Measurements from ENCODE around the gene MARF1.

MARF1 gene

DNA sequence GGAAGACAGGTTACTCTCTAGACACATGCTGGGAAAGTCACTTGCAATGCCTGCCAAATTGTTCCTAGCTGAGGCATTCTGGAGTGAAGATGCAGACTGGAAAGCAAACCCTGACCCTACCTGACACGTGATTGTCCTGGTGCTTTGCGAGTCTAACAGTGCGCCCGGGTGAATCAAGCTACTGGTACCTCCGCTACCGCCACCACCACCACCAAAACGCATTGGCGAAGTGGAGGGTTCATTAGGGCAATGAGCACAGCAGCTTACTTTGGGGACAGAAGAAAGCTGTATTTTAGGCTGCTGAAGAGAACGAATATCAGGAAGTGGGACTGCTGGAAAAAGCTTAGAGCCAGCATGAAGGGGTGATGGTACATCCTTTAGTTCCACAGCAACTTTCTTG lies 7.0 kb downstream of the MARF1 start:
- TF ChIP-seq ZNF274 (IDR thresholded peaks at IDR 0.05; ENCODE audit: low read depth, low read length) (no peak), YY1 (IDR thresholded peaks at IDR 0.05; ENCODE audit: insufficient read depth, insufficient read length) (no peak), SUZ12 (IDR thresholded peaks at IDR 0.05; ENCODE audit: extremely low read depth, insufficient read depth, insufficient read length) (no peak)
- no peak for DNase-seq (ENCODE audit: low read depth, low spot score)
- H3K4me1 ChIP-seq (ENCODE audit: insufficient read depth, insufficient read length) = no peaks in the 10 kb centered on the region
- no peaks in the 10 kb centered on the region for H3K27me3 ChIP-seq (ENCODE audit: insufficient read depth, insufficient read length)
- peaks cover 74% of the 10 kb centered on the region for H3K36me3 ChIP-seq (ENCODE audit: insufficient read depth, insufficient read length, low read length)
- no peaks in the 10 kb centered on the region for H3K9me3 ChIP-seq (ENCODE audit: insufficient read depth, low read length)
- no peak overlapping the region for H3K9ac ChIP-seq (ENCODE audit: insufficient read length, low read depth)
- H3K4me3 ChIP-seq (ENCODE audit: insufficient read length, low read depth) = no peak overlapping the region

DNA sequence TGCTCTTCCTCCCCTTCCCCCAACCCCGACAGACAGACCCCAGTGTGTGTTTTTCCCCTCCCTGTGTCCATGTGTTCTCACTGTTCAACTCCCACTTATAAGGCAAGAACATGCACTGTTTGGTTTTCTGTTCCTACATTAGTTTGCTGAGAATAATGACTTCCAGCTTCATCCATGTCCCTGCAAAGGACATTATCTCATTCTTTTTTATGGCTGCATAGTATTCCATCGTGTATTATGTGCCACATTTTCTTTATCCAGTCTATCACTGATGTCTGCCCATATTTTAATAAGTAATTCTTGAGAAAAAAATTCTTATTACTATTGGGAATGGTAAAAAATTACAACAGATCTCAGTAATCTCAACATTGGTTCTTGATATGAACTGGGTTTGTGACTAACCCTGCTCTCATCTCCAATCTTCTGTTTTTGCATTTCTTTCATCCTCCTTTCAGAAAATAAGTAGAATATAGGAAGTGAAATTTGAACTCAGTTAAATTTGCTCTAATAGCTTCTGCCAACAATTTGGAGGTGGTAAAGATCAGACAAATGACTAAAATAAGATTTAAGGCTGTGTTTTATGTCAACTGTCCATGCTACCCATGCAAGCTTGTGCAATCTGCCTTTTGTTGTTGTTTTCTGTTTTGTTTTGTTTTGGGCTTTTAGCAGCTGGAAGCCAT lies 11.1 kb downstream of the MARF1 start:
- Histone ChIP-seq H3K9ac (ENCODE audit: insufficient read length, low read depth) (no peak overlapping the region), H3K4me3 (ENCODE audit: insufficient read length, low read depth) (no peak overlapping the region), H3K4me1 (ENCODE audit: insufficient read depth, insufficient read length) (no peaks in the 10 kb centered on the region), H3K9me3 (ENCODE audit: insufficient read depth, low read length) (no peaks in the 10 kb centered on the region), H3K36me3 (ENCODE audit: insufficient read depth, insufficient read length, low read length) (peaks cover 61% of the 10 kb centered on the region), H3K27me3 (ENCODE audit: insufficient read depth, insufficient read length) (no peaks in the 10 kb centered on the region)
- DNase-seq (ENCODE audit: low read depth, low spot score) = no peak
- TF ChIP-seq ZNF274 (IDR thresholded peaks at IDR 0.05; ENCODE audit: low read depth, low read length) = no peak
- no peak for TF ChIP-seq YY1 (IDR thresholded peaks at IDR 0.05; ENCODE audit: insufficient read depth, insufficient read length)
- TF ChIP-seq SUZ12 (IDR thresholded peaks at IDR 0.05; ENCODE audit: extremely low read depth, insufficient read depth, insufficient read length) = no peak

DNA sequence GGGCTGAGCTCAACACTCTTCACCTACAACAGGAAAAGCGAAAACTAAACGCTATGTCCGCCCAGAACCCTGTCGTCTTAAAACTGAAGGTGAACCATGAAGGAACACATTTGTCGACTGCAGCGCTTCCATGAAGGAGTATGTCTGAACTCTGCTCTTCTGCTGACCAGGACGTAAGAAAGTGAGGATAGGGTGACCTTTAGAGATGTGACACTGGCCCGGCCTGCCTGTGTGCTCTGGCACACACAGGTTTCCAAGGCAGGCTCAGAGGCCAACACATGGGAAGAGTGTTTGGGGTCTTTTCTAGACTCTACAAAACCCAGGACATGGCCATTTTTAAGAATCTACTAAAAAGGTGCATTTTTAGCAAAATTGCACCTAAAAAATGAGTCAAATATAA lies 21.1 kb downstream of the MARF1 start:
- no peaks in the 10 kb centered on the region for H3K4me1 ChIP-seq (ENCODE audit: insufficient read depth, insufficient read length)
- H3K4me3 ChIP-seq (ENCODE audit: insufficient read length, low read depth) = no peak overlapping the region
- peaks cover 73% of the 10 kb centered on the region for H3K36me3 ChIP-seq (ENCODE audit: insufficient read depth, insufficient read length, low read length)
- no peak overlapping the region for H3K9ac ChIP-seq (ENCODE audit: insufficient read length, low read depth)
- DNase-seq (ENCODE audit: low read depth, low spot score) = no peak
- no peaks in the 10 kb centered on the region for H3K9me3 ChIP-seq (ENCODE audit: insufficient read depth, low read length)
- no peak for TF ChIP-seq YY1 (IDR thresholded peaks at IDR 0.05; ENCODE audit: insufficient read depth, insufficient read length)
- TF ChIP-seq SUZ12 (IDR thresholded peaks at IDR 0.05; ENCODE audit: extremely low read depth, insufficient read depth, insufficient read length) = no peak
- no peak for TF ChIP-seq ZNF274 (IDR thresholded peaks at IDR 0.05; ENCODE audit: low read depth, low read length)
- H3K27me3 ChIP-seq (ENCODE audit: insufficient read depth, insufficient read length) = no peaks in the 10 kb centered on the region

DNA sequence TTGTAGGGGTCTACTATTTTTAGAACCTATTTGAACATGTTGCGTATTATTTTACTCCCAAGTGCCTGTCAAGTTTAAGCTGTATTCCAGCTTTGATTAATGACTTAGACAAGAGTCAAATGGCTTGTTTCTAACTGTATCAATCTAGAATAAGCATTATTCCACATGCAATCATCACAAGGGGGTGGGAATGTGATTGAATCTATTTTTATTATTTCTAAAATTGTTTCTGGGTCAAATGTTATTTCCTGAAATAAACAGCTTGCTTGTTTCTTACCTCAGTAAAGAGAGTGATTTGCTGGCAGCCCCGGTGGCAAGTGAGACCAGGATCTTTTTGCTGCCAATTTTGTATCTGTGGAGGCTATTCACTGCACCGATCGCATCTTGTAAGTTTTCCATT lies 21.5 kb downstream of the MARF1 start:
- H3K9ac ChIP-seq (ENCODE audit: insufficient read length, low read depth) = no peak overlapping the region
- H3K4me3 ChIP-seq (ENCODE audit: insufficient read length, low read depth) = no peak overlapping the region
- H3K27me3 ChIP-seq (ENCODE audit: insufficient read depth, insufficient read length) = no peaks in the 10 kb centered on the region
- peaks cover 77% of the 10 kb centered on the region for H3K36me3 ChIP-seq (ENCODE audit: insufficient read depth, insufficient read length, low read length)
- H3K9me3 ChIP-seq (ENCODE audit: insufficient read depth, low read length) = no peaks in the 10 kb centered on the region
- no peak for TF ChIP-seq SUZ12 (IDR thresholded peaks at IDR 0.05; ENCODE audit: extremely low read depth, insufficient read depth, insufficient read length)
- TF ChIP-seq YY1 (IDR thresholded peaks at IDR 0.05; ENCODE audit: insufficient read depth, insufficient read length) = no peak
- TF ChIP-seq ZNF274 (IDR thresholded peaks at IDR 0.05; ENCODE audit: low read depth, low read length) = no peak
- no peak for DNase-seq (ENCODE audit: low read depth, low spot score)
- H3K4me1 ChIP-seq (ENCODE audit: insufficient read depth, insufficient read length) = no peaks in the 10 kb centered on the region

DNA sequence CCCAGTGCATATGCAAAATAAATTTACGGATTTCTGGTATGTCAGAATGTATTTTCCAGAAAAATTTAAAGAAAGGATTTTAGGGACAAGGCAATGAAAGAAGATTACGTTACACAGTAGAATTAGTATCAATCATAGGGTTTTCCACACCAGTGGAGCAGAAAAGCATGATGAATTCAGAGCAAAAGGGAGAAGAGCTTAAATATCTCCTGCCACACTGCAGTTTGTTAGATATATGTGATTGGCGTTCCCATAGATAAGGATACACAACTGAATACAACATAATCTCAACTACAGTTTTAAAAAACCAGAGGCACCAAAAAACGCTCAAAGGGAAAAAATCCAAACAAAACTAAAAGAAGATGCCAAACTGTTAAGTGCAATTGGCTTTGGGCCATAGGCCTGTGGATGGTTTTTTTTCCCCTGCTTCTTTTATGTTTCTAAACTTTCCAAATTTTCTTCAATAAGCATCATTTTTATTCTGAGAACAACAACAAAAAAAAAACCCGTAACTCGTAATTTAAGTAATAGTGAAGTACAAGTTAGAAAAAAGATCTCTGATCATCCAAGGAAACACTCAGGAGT lies 22.3 kb downstream of the MARF1 start:
- Histone ChIP-seq H3K4me1 (ENCODE audit: insufficient read depth, insufficient read length) (no peaks in the 10 kb centered on the region), H3K9me3 (ENCODE audit: insufficient read depth, low read length) (no peaks in the 10 kb centered on the region), H3K4me3 (ENCODE audit: insufficient read length, low read depth) (no peak overlapping the region), H3K27me3 (ENCODE audit: insufficient read depth, insufficient read length) (no peaks in the 10 kb centered on the region), H3K36me3 (ENCODE audit: insufficient read depth, insufficient read length, low read length) (peaks cover 85% of the 10 kb centered on the region), H3K9ac (ENCODE audit: insufficient read length, low read depth) (no peak overlapping the region)
- no peak for DNase-seq (ENCODE audit: low read depth, low spot score)
- TF ChIP-seq ZNF274 (IDR thresholded peaks at IDR 0.05; ENCODE audit: low read depth, low read length) (no peak), SUZ12 (IDR thresholded peaks at IDR 0.05; ENCODE audit: extremely low read depth, insufficient read depth, insufficient read length) (no peak), YY1 (IDR thresholded peaks at IDR 0.05; ENCODE audit: insufficient read depth, insufficient read length) (no peak)

DNA sequence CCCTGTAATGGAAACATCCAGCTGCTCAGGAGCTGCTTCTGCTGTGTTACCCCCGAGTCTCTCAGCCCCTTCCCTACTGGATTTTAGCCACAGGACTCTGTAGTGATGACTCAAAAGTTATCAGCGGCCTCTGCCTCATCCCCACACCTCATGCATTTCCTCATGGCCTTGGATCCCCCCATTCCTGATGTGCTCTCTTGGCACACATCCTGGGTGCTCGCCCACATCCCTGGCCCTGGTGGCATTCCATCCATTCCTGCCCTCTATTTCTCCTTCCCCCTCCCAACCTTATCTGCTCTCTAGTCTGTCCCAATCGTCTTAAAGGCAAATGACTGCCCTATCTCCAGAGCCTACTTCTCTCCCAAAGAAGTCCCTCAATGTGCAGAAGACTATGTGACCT lies 24.6 kb downstream of the MARF1 start:
- no peak for TF ChIP-seq ZNF274 (IDR thresholded peaks at IDR 0.05; ENCODE audit: low read depth, low read length)
- TF ChIP-seq YY1 (IDR thresholded peaks at IDR 0.05; ENCODE audit: insufficient read depth, insufficient read length) = no peak
- no peak for TF ChIP-seq SUZ12 (IDR thresholded peaks at IDR 0.05; ENCODE audit: extremely low read depth, insufficient read depth, insufficient read length)
- Histone ChIP-seq H3K27me3 (ENCODE audit: insufficient read depth, insufficient read length) (no peaks in the 10 kb centered on the region), H3K4me1 (ENCODE audit: insufficient read depth, insufficient read length) (no peaks in the 10 kb centered on the region), H3K9me3 (ENCODE audit: insufficient read depth, low read length) (no peaks in the 10 kb centered on the region), H3K36me3 (ENCODE audit: insufficient read depth, insufficient read length, low read length) (peaks cover 73% of the 10 kb centered on the region), H3K4me3 (ENCODE audit: insufficient read length, low read depth) (no peak overlapping the region), H3K9ac (ENCODE audit: insufficient read length, low read depth) (no peak overlapping the region)
- DNase-seq (ENCODE audit: low read depth, low spot score) = no peak

DNA sequence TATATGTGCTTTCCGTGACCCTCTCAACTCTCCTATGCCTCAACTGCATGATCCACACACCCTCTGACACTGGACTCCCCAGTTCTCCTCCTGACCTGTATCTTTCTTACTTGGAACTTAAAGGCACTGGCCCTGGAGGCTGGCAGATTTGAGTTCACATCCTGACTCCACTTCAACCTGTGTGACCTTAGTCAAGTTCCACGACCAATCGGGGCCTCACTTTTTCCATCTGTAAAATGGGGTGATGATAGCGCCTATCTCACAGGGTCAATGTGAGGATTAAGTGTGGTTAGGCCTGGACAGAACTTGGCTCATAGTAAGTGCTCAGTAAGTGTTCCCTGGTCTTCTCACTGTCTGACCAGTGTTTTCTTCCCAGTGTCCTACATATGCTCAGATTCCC lies 25.1 kb downstream of the MARF1 start:
- Histone ChIP-seq H3K27me3 (ENCODE audit: insufficient read depth, insufficient read length) (no peaks in the 10 kb centered on the region), H3K4me3 (ENCODE audit: insufficient read length, low read depth) (no peak overlapping the region), H3K9ac (ENCODE audit: insufficient read length, low read depth) (no peak overlapping the region), H3K4me1 (ENCODE audit: insufficient read depth, insufficient read length) (no peaks in the 10 kb centered on the region), H3K36me3 (ENCODE audit: insufficient read depth, insufficient read length, low read length) (peaks cover 74% of the 10 kb centered on the region), H3K9me3 (ENCODE audit: insufficient read depth, low read length) (no peaks in the 10 kb centered on the region)
- TF ChIP-seq ZNF274 (IDR thresholded peaks at IDR 0.05; ENCODE audit: low read depth, low read length) (no peak), SUZ12 (IDR thresholded peaks at IDR 0.05; ENCODE audit: extremely low read depth, insufficient read depth, insufficient read length) (no peak), YY1 (IDR thresholded peaks at IDR 0.05; ENCODE audit: insufficient read depth, insufficient read length) (no peak)
- no peak for DNase-seq (ENCODE audit: low read depth, low spot score)

All from NT2/D1 (cell line).